Middle frontal gyrus (tissue), 1 donor: ENCODE data around the gene ZBTB49.
"Not testable (repeated sequence)": the region's sequence is repeated elsewhere in the genome, so short reads cannot be mapped to it uniquely, and the experiment has no call there.

Experiments
- DNase-seq: peaks from one replicate; pipeline ENCODE4 v3.0.0-alpha.2; 2015; ENCODE audit warnings: low spot score; ENCODE audit errors: extremely low spot score

ZBTB49 gene

GRCh38 chr4:4289941-4290850 lies at the start of gene ZBTB49, which contains the start of gene LYAR:
Gene ZBTB49, plus strand, starts transcription at chr4:4290251. Its CDS starts 9,695 bp downstream, at chr4:4299946.
Gene LYAR, minus strand, starts transcription at chr4:4290154. Its CDS starts 6,412 bp downstream, at chr4:4283742.
- peak; percentile 86 for DNase-seq

GRCh38 chr4:4245172-4245571 lies 44.9 kb upstream of the ZBTB49 start:
- DNase-seq, result no peak

- DNase-seq, result no peak
Measured at GRCh38 chr4:4247696-4248028, 42.4 kb upstream of the ZBTB49 start.

- peak; percentile 95 for DNase-seq
Measured at GRCh38 chr4:4248029-4248884, 41.8 kb upstream of the ZBTB49 start, which contains the start of gene TMEM128. Gene TMEM128, minus strand, starts transcription at chr4:4248223. Its CDS starts 21 bp downstream, at chr4:4248202.

GRCh38 chr4:4248885-4249203 lies 41.2 kb upstream of the ZBTB49 start:
- DNase-seq, result no peak

GRCh38 chr4:4249342-4249741 lies 40.7 kb upstream of the ZBTB49 start:
- not testable (repeated sequence) for DNase-seq

- DNase-seq, result no peak
Measured at GRCh38 chr4:4249866-4250265, 40.2 kb upstream of the ZBTB49 start.

GRCh38 chr4:4254199-4254598 lies 35.9 kb upstream of the ZBTB49 start:
- DNase-seq, result no peak

GRCh38 chr4:4254666-4255065 lies 35.4 kb upstream of the ZBTB49 start:
- peak; percentile 23 for DNase-seq

- no peak for DNase-seq
Measured at GRCh38 chr4:4256799-4257198, 33.3 kb upstream of the ZBTB49 start.

GRCh38 chr4:4257705-4258104 lies 32.3 kb upstream of the ZBTB49 start:
- not testable (repeated sequence) for DNase-seq

GRCh38 chr4:4259484-4260100 lies 30.5 kb upstream of the ZBTB49 start:
- no peak for DNase-seq

GRCh38 chr4:4260185-4260751 lies 29.8 kb upstream of the ZBTB49 start:
- DNase-seq, result no peak

- DNase-seq, result no peak
Measured at GRCh38 chr4:4267981-4268380, 22.1 kb upstream of the ZBTB49 start.

- DNase-seq, result no peak
Measured at GRCh38 chr4:4268776-4269175, 21.3 kb upstream of the ZBTB49 start.

GRCh38 chr4:4269331-4269731 lies 20.7 kb upstream of the ZBTB49 start:
- DNase-seq, result no peak

GRCh38 chr4:4269856-4270255 lies 20.2 kb upstream of the ZBTB49 start:
- DNase-seq, result no peak

GRCh38 chr4:4270529-4270928 lies 19.5 kb upstream of the ZBTB49 start:
- DNase-seq, result no peak

- DNase-seq, result no peak
Measured at GRCh38 chr4:4271912-4272311, 18.1 kb upstream of the ZBTB49 start.

GRCh38 chr4:4274226-4274625 lies 15.8 kb upstream of the ZBTB49 start:
- no peak for DNase-seq

GRCh38 chr4:4277531-4277930 lies 12.5 kb upstream of the ZBTB49 start:
- DNase-seq, result no peak
